GM12873 (cell line): ENCODE measurements around the gene SPINK8.

ENCODE experiments used
- CTCF ChIP-seq: IDR thresholded peaks from 2 replicates; pipeline ENCODE4 v1.5.1; 2012; ENCODE audit warnings: low read depth, mild to moderate bottlenecking, moderate library complexity, low read length, control low read depth; ENCODE audit not compliant: insufficient read depth; ENCODE audit errors: missing control alignments

The SPINK8 gene

GRCh38 chr3:48273594-48274211, 59.8 kb downstream of the SPINK8 start:
- TF ChIP-seq CTCF, result peak; percentile 88

- TF ChIP-seq CTCF, result no peak
Measured at GRCh38 chr3:48271763-48272498, 61.5 kb downstream of the SPINK8 start.

GRCh38 chr3:48270306-48270705, 63.2 kb downstream of the SPINK8 start:
- TF ChIP-seq CTCF, result no peak

- no peak for TF ChIP-seq CTCF
Measured at GRCh38 chr3:48269592-48269991, 63.9 kb downstream of the SPINK8 start.

- no peak for TF ChIP-seq CTCF
Measured at GRCh38 chr3:48268936-48269561, 64.4 kb downstream of the SPINK8 start.

- no peak for TF ChIP-seq CTCF
Measured at GRCh38 chr3:48268381-48268935, 65.0 kb downstream of the SPINK8 start.

GRCh38 chr3:48267782-48268181, 65.7 kb downstream of the SPINK8 start:
- TF ChIP-seq CTCF, result no peak
